ENCODE data around the gene CNMD.

CNMD gene

DNA sequence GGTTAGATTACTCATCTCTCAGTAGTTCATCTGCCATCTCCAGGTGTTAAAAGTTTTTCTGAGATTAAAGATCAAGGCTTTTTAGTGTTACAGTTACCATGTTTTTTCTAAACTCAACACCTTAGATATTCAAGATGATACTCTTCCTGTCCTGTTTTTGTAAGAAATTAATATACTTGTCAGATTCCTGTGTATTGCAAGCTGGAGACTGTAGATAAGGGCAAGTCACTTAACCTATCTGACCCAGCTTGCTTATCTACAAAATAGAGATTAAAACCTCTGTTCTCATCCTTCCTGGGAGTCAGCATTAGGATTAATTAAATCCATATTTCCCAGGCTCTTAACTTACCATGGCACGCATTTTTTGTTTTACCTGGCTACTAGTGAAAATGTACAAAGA is 61.8 kb downstream of the CNMD start:
- DNase-seq: no peak

DNA sequence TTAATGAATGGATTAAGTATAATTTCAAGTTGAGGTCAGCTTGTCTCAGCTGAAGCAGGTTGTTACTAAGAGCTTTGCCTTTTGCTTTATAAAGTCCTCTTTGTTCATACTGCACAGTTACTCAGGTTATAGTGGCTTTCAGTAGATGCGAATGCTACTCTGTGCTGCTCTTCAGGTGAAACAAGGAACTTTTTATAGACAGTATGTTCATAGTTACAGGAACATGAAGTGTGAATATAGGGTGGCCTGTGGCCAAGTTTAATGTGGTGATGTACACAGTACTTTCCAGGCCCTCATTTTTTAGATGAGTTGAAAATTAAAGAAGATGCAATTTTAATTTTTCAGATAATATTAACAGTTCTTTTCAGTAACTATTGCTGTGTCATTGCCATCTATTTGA is 66.2 kb downstream of the CNMD start:
- DNase-seq: no peak

DNA sequence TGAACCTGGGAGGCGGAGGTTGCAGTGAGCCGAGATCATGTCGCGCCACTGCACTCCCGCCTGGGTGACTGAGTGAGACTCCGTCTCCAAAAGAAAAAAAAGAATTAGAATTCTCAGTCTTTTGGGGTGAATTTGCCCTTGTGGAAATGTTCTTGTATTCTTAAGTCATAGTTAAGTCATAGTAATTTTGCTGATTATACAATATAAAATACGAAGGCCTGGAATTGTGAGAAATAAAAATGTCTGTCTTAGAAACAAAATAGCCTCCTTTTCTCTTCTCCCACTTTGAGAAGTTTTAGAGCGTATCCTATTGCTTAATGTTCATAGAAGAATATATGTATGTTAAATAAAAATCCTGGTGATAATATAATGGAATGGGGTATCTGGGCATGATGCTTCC is 68.9 kb downstream of the CNMD start:
- no peak for DNase-seq

DNA sequence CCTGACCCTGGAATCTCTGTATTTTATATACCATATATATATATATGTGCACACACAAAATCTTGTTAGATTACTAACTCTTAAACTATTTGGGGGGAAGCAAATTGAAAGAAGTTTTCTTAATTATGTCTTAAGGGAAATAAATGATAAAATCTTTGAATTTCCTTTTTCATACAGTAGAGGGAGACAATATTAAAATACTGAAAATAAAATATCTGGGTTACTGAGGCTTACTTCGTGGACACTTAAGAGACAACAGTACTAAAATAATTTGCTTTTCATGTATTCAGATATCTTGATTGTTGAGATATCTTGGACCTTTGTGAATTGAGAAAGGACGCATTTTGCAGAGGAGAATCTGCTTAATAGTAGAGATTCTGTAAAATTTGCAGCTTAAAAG is 69.9 kb downstream of the CNMD start:
- DNase-seq: no peak

DNA sequence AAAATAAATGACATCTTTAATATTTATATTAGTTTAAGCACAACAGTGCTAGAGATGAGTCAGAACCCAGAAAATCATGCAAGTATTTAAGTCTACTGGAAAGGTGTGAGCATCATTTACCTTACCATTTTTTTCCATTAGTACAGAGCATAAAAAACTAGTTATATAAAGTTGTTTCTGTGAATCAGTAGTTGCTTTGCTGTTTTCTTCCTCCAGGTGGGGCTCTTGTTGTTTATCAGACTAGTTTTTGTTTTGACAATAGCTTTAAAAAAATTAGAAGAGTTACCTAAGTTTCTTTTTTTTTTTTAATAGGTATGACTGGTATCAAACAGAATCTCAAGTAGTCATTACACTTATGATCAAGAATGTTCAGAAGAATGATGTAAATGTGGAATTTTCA is 74.3 kb downstream of the CNMD start:
- no peak for DNase-seq

DNA sequence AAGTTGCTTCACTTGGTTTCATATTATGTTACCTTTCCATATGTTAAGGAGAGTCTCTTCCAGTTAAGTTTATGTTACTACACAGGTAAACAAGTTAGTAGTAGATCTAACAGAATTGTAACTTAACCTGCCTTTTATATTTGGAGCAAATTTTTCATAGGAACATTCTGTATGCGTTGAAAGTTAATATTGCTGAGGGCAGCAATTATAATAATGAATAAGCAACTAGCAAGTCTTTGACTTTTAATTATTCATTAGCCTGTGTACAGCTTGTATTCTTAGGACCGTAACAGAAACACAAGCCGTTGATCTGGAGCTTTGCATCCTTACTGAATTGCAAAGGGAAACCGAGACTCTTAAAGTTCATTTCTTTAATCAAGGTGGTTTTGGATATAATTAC is 75.3 kb downstream of the CNMD start:
- DNase-seq: no peak

DNA sequence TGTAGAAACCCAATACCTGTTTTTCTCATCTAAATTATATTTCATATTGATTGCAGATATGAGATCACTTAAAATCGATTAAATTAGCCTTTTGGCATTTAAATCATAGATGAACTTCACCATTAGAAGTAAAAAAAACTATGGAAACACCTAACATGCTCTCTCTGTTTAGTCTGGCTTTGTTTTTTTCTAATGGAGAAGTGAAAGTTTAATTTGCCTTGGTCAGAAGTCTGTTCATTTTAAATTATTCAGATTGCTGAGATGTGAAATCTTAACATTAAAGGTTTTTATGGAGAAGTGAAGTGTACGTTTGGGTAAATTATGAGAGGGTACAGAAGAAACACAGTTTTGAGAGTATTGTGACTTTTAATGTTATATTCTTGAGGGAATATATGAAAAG is 80.3 kb downstream of the CNMD start:
- no peak for DNase-seq
